Renal cortical epithelial cell (primary cell): ENCODE measurements around the gene PIF1. TPM values are rescaled to one million over a fixed set of nuclear protein-coding genes. Genes with fewer than 3 reads are reported as not detected.

ENCODE experiments used
- DNase-seq: peaks from one replicate; pipeline ENCODE4 v3.0.0-alpha.2; 2011; ENCODE audit warnings: low read depth
- total RNA-seq: library from RNA; depleted of rRNA; stranded (reverse); fragments of >200 nt; gene quantifications from 2 replicates; pipeline ENCODE4 v1.2.3, GENCODE V29; 2014

Gene PIF1, protein sequence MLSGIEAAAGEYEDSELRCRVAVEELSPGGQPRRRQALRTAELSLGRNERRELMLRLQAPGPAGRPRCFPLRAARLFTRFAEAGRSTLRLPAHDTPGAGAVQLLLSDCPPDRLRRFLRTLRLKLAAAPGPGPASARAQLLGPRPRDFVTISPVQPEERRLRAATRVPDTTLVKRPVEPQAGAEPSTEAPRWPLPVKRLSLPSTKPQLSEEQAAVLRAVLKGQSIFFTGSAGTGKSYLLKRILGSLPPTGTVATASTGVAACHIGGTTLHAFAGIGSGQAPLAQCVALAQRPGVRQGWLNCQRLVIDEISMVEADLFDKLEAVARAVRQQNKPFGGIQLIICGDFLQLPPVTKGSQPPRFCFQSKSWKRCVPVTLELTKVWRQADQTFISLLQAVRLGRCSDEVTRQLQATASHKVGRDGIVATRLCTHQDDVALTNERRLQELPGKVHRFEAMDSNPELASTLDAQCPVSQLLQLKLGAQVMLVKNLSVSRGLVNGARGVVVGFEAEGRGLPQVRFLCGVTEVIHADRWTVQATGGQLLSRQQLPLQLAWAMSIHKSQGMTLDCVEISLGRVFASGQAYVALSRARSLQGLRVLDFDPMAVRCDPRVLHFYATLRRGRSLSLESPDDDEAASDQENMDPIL
- total RNA-seq, result 0.60 and 5.7 TPM in 2 replicates

DNA sequence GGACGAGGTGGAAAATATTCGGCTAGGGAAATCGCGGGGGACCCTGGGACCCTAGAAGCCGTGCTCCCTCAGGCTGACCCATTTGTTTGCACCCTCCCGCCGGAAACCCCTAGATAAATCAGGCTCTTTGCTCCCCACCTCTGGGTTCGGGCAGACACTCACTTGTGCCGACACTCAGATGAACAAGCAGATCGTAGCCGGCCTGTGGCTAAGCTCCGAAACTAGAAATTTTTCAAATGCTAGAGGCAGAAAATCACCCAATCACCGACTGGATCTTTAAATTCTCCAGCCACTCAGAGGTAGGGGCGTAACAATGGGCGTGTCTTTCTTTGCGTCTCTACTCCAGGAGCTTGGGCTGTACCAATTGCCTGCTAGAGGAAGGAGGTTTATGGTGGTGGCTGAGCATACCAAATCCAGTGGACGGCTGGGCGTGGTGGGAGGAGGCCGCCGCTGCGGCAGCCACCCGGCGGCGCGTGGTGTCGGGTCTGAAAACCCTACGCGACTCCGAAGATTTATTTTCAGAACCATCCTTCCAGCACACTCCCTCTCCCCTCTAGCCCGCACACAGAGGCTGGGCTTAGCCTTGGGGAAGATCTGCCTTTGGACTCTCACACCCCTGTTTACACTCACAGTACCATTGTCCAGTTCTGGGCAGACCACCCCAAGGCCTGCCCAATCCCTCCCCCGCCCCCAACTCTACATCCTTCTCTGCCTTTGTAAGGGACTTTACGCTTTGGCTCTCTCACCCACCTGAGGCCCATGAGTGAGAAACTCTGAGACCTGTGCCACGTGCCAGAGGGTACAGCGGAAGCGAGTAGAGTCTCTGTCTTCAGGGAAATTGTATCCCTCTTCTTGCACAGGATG is at the start of gene PIF1:
PIF1 (minus strand) TSS at position 217 of the 864 bp plus-strand sequence. CDS start 1,312 bp downstream, outside the sequence.
- DNase-seq, result peak; percentile 98

DNA sequence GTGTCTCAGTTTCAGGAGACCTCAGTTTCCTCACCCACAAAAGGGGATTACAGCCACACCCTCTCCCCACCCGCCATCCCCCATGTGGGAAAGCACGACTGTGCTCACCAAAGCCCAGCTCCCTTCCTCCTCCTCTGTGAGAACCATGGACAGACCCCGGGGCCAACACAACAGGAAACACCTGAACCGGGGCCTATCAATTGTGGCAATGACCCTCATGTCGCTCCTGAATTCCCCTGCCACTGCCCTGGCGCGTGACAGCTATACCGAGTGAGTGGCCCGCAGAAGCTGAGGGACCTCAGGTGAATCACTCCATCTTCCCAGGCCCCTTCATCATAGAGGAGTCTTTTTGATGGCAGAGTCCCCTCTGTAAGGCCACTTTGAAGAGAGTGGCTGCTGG is 44.9 kb upstream of the PIF1 start:
- no peak for DNase-seq

DNA sequence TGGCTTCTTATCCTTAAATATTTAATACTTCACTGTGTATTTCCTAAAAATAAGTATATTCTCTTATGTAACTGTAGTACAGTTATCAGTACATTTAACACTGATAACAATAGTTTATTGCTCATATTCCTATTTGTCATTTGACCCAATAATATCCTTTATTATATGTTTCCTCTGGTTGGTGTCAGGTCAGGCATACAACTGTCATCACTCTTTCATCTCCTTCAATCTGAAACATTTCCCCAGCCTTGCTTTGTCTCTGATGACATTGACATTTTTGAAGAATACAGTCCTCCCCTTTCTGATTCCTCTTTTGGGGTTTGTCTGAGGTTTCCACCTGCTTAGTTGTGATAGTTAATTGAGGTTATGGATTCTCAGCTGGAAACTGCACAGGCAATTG is 44.1 kb upstream of the PIF1 start:
- DNase-seq, result no peak

DNA sequence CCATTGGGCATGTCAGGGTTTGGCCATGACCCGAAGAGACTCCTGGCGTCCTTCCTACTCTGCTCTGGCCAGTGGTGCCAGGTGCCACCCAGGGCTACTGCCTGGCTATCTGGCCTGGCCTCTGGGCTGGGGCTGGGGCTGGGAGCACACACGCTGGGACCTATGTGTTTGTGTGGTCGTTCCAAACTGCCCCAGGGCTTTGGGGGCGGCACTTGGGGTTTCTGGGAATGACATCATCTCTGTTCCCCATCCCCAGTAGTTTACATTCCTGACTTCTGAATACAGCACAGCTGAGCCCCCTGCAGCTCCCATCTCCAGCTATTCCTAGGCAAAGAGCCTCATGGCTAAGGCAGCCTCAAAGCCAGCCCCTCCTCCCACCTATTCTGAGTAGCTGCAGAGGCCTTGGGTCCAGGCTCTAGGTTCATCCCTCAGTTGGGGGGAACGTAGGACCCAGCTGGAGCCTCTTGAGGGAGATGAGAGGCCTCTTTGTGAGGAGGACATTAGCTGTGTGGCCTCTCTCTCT is 40.6 kb upstream of the PIF1 start:
- no peak for DNase-seq

DNA sequence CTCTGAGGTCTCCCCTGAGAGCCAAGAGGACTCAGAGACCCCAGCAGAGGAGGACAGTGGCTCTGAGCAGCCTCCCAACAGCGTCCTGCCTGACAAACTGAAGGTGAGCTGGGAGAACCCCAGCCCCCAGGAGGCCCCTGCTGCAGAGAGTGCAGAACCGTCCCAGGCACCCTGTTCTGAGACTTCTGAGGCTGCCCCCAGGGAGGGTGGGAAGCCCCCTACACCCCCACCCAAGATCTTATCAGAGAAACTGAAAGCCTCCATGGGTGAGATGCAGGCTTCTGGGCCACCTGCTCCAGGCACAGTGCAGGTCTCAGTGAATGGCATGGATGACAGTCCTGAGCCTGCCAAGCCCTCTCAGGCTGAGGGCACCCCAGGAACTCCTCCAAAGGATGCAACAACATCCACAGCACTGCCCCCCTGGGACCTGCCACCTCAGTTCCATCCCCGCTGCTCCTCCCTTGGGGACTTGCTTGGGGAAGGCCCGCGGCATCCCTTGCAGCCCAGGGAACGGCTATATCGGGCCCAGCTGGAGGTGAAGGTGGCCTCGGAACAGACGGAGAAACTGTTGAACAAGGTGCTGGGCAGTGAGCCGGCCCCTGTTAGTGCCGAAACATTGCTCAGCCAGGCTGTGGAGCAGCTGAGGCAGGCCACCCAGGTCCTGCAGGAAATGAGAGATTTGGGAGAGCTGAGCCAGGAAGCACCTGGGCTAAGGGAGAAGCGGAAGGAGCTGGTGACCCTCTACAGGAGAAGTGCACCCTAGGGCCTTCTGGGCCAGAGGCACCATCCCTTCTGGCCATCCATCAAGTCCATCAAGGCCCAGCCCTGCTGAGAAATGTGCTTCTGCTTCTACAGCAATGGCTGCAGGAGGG is 39.9 kb upstream of the PIF1 start:
- no peak for DNase-seq

DNA sequence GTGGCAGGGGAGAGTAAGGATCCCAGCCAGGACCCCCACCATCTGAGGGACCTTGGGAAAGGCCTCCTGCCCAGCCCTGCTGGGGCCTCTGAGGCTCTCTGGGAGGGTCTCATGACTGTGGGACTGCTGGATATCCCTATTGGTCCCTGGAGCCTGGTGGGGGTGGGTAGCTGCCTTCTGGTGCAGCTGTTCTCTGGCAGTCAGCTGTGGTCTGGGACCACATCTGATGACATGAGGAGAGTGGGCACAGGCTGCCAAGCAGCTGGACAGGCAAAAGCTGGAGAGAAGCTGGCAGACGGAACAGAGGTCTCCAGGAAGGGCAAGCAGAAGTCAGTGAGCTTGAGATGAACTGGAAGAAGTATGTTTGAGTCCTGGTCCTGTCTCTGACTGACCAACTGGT is 38.6 kb upstream of the PIF1 start:
- no peak for DNase-seq

DNA sequence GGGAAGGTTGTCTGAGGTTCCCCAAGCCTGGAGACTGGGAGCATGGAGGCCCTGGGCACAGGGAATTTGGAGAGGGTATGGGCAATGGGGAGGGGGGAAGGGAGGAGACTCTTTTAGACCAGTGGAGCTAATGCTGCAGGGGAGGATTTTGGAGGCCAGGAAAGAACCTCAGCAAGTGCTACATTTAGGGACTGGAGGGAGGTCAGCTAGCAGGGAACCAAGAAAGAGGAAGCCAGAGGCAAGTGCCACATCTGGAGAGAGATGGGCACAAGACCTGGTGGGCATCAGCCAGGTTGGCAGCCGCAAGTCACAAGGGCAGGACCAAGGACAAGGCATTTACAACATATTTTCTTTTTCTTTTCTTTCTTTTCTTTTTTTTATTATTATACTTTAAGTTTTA is 37.0 kb upstream of the PIF1 start:
- no peak for DNase-seq

DNA sequence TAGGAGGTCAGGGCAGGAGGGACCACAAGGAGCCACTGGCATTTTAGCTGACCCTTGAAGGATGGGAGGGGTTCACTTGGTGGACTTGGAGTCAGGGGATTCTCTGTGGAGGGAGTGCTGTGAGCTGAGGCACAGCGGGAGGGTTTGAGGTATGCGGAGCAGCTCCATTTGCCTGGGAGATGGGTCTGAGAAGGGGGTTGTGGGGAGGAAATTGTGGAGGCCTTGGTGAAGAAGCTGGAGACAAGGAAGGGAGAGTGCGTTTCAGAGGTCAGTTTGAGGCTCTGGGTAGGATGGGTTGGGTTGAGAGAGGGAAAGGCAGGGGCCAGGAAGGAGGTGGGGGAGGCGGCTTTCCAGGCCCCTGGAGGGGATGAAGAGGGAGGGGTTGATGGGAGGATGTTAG is 36.5 kb upstream of the PIF1 start:
- DNase-seq, result no peak

DNA sequence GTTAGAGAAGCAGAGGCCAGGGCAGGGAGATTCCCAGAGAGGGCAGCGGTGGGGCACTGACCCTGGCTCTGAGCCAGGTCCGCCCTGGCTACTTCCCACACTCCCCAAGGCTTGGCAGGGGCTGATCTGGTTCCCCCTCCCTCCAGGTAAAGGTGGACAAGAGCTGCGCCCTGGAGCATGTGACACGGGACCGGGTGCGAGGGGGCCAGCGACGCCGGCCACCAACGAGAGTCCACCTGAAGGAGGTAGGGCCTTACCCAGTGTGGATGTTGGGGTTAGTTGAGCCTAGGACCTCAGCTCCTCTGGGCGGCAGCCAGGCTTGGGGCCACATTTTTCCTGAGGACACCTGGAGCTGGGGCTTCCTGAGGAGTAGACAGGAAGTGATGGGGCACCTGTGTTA is 35.9 kb upstream of the PIF1 start:
- no peak for DNase-seq

DNA sequence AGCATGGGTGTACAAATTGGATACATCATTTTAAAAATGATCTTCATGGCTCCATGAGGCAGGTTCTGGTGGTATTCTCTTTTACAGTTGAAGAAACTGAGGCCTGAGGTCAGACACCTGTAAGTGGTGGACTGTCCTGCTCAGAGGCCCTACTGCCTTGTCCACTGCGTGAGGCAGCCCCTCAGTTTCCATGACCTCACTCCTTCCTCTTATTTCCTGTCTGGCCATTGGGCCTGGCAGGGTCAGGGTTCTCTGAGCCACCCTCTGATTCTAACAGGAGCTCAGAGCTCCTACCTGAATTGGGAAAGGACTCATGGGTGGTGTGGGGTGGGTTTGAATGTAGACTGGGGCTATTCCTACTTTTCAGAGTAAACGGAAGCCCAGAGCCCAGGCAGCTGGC is 33.8 kb upstream of the PIF1 start:
- no peak for DNase-seq

DNA sequence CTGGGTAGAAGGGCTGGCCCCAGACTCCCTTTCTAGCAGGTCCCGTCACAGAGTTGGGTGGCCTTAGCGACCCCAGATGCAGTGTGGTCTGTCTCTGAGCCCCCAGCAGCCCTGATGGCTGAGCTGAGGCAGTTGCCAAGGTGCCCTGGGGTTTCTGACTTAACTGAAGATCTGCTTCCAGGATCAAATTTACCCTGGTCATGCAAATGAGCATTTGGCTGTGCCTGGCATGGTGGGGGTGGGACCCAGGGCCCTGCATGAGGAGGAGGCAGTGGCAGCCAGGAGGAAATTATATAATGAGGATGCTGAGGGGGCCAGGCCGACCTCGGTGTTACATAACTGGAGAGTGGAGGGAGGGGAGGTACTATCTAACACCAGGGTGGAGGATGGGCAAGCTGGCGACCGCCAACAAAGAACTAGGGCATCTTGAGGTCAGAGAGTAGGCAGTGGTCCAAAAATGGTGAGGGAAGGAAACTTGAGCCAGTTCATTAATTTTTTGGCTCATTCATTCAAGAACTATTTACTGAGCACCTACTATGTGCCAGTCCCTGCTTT is 32.7 kb upstream of the PIF1 start:
- DNase-seq, result no peak

DNA sequence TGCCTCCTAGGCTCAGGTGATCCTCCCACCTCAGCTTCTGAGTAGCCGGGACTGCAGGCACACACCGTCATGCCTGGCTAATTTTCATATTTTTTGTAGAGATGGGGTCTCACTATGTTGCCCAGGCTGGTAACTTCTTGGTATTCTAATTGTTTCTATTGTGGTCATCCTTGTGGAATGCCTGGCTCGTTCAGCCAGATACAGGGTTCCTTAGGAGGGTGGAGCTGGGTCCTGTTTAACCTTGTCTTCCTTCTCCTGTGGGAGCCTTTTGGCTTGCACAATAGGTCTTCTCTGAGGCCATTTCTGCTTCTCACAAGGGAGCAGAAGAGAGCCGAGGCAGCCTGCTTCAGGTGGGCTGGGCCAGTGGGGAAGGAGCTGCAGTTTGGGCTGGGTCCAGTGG is 32.0 kb upstream of the PIF1 start:
- DNase-seq, result peak; percentile 91

DNA sequence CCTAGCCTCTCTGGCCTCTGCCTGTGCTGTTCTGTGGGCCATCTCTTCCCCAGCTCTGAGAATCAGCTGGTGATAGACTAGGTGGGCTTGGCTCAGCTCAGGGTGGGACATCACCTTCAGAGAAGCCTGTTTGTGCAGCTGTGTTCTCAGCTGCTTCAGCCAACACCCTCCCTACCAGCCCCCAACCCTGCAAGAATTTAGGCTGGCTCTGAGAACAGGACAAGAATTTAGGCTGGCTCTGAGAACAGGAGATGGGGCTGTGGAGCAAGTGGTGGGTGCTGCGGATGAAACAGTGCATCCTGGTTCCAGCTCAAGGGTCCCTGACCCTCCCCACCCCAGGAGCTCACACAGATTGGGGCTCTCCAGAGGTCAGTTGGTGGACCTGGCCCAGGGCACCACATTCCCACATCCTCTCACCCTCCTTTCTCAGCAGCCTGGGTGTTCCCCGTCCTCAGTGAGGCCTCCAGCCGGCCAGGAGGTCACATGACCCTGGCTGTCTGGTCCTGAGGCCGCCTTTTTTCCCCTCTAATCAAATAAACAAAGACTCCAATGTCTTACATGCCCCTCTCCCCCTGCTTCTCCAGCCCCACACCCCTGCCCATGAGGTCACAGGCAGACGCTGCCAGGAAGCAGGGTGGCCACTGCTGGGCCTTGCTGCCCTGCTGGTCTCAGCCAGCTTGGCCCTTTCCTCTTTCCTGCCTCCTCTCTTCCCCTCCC is 31.1 kb upstream of the PIF1 start:
- DNase-seq, result peak; percentile 45

DNA sequence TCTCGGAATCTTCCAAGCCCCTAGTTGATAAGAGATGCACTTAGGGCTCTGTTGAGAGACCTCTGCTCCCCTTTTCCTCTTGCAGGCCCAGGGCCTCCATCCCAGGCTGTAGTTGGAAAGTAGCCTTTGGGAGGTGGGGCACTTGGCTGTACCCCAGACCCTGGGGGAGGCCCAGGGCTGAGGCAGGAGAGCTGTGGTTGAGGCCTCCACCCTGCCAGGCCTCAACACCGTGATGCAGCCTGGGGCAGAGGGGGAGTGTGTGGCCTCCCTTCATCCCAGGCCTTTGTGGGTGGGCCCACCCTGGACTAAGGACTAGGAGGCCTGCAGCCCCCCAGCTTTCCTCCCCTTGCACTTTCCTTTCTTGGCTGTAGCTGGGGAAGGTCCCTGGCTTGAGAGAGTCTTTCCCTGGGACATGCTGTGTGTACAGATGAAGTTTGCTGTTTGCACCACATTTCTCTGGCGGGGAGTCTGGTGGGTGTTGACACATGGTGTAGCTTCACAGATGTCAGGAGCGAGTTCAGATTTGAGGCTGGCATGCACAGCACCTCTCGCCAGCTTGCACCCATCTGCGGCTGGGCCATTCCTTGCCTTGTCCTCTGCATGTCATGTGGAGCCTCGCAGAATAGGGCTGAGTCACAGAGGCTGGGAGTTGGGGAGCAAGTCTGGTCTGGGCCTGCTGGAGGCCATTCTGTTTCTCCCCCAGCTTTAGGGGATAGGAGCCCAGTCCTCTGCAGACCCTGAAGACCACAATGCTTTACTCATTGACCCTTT is 29.9 kb upstream of the PIF1 start:
- DNase-seq, result no peak

DNA sequence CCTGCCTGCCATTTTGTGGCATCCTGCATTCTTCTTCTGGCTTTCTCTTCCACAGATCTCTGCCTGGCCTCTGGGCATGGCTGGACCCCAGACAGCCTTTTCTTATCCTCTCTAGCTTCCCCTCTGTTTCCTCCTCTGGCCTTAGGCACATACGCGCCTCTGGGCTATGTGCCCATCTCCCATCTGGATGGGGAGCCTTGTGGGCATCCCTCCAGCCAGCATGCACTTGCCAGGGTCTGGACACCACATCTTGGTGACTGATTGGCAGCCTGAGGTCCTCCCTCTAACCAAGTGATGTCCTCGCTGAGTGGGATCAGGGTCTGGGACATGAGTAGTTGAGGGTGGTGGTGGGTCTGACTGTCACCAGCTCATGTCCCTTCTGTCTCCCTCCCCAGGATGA is 29.1 kb upstream of the PIF1 start:
- DNase-seq, result no peak

DNA sequence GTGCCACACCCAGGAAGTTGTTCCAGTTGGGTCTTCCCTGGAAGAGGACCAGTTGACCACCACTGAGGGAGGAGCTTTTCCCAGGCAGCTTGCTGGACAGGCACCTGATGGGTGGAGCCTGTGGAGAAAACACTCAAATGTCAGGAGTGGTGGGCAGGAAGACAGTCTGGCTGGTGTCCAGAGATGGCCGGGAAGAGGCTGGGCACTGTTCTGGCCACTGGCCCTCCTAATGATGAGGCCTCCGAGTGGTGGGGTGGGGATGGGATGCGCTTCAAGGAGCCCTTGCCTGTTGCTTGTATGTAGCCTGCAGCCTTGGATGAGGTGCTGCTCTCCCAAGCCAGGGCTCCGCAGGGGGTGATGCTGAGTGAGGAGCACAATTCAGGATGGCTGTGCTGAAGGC is 28.6 kb upstream of the PIF1 start:
- DNase-seq, result peak; percentile 52

DNA sequence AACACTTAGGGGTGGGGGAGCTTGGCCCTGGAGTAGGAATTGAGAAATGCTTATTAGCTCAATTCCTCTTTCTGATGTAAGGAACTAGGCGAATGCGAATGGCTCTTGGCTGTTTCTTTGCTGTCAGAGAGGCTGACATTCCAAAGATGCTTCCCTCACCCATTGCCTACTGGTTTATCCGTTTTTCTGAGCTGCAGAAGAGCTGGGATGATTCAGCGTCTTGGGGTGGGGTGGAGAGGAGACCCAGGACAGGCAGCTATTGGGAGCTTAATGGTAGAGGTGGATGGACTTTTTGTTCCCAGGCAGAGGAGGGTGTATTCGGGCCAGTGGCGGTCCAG is 26.0 kb upstream of the PIF1 start:
- no peak for DNase-seq

DNA sequence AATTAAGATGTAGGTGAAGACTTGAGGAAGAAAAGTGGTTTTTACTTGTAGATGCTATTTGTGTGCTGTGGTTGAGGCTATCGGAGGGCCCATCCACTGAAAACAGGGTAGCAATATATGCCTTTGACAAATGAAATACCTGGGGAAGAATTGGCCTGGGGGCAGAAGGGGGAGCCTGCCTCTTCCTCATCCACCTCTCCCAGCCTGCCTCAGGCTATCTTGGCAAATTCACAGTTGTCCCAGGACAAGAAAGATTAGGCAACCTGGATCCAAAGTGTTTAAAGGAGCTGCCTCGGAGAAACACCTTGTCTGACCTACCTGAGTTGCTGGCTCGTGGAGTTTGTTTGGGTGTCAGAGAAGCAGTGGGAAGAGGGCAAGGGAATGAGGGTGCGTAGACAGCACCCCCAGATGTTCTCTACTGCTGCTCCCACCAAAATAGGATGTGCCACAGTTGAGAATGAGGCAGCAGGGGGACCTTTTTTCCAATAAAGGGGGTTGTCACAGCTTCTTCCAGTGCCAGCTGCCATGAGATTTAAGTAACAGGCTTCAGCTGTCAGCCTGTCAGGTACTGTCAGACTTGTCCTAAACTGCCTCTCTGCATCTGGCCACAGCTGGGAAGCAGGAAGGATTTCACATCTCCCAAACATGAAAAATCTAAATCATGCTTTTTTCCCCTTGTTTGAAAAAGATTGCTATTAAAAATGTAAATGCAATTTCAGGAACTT is 25.5 kb upstream of the PIF1 start:
- no peak for DNase-seq
